Measurements from ENCODE around the gene RPUSD4.

DNA sequence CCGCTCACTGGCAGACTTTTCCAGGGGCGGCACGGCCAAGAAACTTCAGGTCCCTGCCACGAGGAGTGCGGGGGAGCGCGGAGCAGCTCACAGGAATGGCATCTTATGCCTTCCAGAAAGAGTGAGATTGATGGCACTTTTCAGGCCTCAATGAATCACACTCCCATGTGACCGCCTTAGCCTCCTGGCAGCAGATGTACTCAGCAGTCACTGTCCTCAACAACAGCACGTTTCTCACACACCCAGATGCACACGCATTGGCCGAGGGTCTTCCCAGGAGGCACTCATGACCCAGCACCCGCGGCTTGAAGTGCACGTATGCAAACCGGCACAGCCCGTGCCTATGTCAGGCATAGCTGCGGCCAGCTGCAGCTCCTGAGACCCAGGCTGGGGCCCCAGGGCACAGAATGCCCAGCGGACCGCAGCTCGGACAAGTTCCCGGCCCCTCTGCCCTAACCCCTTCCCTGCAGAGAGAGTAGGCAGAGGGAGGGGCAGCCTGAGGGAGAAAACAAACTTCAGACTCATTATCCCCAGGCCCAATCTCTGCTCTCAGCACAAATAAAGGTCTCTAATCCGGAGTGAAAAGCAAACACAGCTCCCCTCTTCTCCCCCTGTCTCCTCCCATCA, 48.3 kb downstream of the RPUSD4 start:
- TF ChIP-seq, protein P1, sequence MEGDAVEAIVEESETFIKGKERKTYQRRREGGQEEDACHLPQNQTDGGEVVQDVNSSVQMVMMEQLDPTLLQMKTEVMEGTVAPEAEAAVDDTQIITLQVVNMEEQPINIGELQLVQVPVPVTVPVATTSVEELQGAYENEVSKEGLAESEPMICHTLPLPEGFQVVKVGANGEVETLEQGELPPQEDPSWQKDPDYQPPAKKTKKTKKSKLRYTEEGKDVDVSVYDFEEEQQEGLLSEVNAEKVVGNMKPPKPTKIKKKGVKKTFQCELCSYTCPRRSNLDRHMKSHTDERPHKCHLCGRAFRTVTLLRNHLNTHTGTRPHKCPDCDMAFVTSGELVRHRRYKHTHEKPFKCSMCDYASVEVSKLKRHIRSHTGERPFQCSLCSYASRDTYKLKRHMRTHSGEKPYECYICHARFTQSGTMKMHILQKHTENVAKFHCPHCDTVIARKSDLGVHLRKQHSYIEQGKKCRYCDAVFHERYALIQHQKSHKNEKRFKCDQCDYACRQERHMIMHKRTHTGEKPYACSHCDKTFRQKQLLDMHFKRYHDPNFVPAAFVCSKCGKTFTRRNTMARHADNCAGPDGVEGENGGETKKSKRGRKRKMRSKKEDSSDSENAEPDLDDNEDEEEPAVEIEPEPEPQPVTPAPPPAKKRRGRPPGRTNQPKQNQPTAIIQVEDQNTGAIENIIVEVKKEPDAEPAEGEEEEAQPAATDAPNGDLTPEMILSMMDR (IDR thresholded peaks at IDR 0.05; ENCODE audit: low read depth, low read length, poor library complexity, severe bottlenecking): no peak
- TF ChIP-seq EZH2phosphoT487 (IDR thresholded peaks at IDR 0.05; ENCODE audit: borderline replicate concordance, low read length): no peak

Measured in DOHH2 (cell line).